ENCODE data around the gene FSCN2. TPM values are rescaled to one million over a fixed set of nuclear protein-coding genes. Genes with fewer than 3 reads are reported as not detected.
A peak's percentile ranks its signal among the peaks of the same experiment; 100 is the strongest.

The FSCN2 gene
- total RNA-seq, 1 donor = 5.1 TPM

DNA sequence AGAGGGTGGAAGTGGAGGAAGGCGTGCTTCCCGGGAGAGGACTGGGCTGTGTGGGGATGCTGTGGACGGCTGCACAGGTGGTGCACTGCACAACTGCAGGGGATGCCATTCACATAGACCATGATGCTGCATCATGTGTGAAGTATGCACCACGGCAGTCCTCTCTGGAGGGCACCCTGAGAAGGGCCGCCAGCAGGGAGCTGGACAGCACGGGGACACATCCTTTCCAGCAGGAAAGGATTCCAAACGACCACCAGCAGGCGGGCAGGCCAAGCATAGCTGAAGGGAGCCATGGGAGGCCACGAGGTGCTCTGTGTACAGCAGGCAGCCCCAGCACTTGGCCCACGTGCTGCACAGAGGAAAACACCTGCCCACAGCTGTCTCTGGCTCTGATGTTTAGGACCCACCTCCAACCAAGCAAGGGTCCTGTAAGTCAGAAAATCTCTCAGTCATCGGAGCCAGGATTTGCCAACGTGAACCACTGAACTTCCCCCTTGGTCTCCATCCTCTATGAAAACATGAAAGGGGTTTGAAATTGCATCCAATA lies 25.6 kb upstream of the FSCN2 start:
- no peak overlapping the region for H3K27ac ChIP-seq (ENCODE audit: low read depth, low read length)
- H3K4me2 ChIP-seq (ENCODE audit: insufficient read depth, low read length) = no peak overlapping the region
- no peak for DNase-seq (ENCODE audit: insufficient read length, low spot score, missing footprints)
- no peak overlapping the region for H3K4me3 ChIP-seq (ENCODE audit: insufficient read depth, low read length)
- no peaks in the 10 kb centered on the region for H3K36me3 ChIP-seq (ENCODE audit: insufficient read depth, low read length)
- peaks cover 5% of the 10 kb centered on the region for H3K27me3 ChIP-seq (ENCODE audit: insufficient read depth, low read length)
- H3K4me1 ChIP-seq (ENCODE audit: insufficient read depth, low read length) = peaks cover 4% of the 10 kb centered on the region
- peaks cover 2% of the 10 kb centered on the region for H4K20me1 ChIP-seq (ENCODE audit: insufficient read depth, low read length)
- H2AFZ ChIP-seq (ENCODE audit: low read length) = no peak overlapping the region
- H3K9me3 ChIP-seq (ENCODE audit: low read depth, low read length) = no peaks in the 10 kb centered on the region
- no peak for TF ChIP-seq CTCF (IDR thresholded peaks at IDR 0.05; ENCODE audit: extremely low read depth, low read depth, low read length)
- no peaks in the 10 kb centered on the region for H3K79me2 ChIP-seq (ENCODE audit: insufficient read depth, low read length)

DNA sequence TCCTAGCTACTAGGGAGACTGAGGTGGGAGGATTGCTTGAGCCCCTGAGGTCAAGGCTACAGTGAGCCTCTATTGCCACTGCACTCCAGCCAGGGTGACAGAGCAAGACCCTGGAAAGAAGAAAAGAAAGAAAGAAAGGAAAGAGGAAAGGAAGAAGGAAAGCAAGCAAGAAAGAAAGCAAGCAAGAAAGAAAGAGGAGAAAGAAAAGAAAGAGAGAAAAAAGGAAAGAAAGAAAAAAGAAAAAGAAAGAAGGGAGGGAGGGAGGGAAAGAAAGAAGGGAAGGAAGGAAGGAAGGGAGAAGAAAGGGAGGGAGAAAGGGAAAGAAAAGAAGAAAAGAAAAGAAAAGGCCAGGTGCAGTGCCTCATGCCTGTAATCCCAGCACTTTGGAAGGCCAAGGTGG lies 24.6 kb upstream of the FSCN2 start:
- Histone ChIP-seq H3K4me2 (ENCODE audit: insufficient read depth, low read length) (no peak overlapping the region), H3K9me3 (ENCODE audit: low read depth, low read length) (no peaks in the 10 kb centered on the region), H3K4me3 (ENCODE audit: insufficient read depth, low read length) (no peak overlapping the region), H3K4me1 (ENCODE audit: insufficient read depth, low read length) (peaks cover 4% of the 10 kb centered on the region), H3K27me3 (ENCODE audit: insufficient read depth, low read length) (peaks cover 3% of the 10 kb centered on the region), H4K20me1 (ENCODE audit: insufficient read depth, low read length) (peaks cover 8% of the 10 kb centered on the region), H3K27ac (ENCODE audit: low read depth, low read length) (no peak overlapping the region), H2AFZ (ENCODE audit: low read length) (no peak overlapping the region), H3K79me2 (ENCODE audit: insufficient read depth, low read length) (peaks cover 4% of the 10 kb centered on the region), H3K36me3 (ENCODE audit: insufficient read depth, low read length) (peaks cover 1% of the 10 kb centered on the region)
- no peak for TF ChIP-seq CTCF (IDR thresholded peaks at IDR 0.05; ENCODE audit: extremely low read depth, low read depth, low read length)
- no peak for DNase-seq (ENCODE audit: insufficient read length, low spot score, missing footprints)

DNA sequence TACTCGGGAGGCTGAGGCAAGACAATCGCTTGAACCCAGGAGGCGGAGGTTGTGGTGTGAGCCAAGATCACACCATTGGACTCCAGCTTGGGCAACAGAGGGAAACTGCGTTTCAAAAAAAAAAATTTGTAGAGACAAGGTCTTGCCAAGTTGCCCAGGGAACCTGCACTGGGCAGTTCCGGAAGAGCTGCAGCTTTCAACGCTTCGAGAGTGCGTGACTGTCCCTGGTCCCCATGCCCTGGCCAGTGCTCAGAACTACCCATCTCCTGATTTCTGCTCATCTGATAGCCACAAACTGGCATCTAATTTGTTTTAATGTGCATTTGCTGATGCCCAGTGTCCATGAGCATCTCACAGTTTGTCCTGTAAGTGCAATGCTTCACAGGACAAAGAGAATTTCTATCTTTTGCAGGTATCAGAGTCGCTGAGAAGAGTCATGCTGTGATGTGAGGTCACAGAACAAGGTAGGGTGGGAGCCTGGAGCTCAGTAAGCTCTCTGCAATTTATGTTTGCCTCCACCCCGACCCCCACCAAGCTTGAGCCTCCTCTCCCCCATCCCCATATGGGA lies 19.5 kb upstream of the FSCN2 start:
- Histone ChIP-seq H3K4me3 (ENCODE audit: insufficient read depth, low read length) (peak overlapping the region; percentile 96), H3K36me3 (ENCODE audit: insufficient read depth, low read length) (peaks cover 39% of the 10 kb centered on the region), H3K4me2 (ENCODE audit: insufficient read depth, low read length) (peak overlapping the region; percentile 99), H3K79me2 (ENCODE audit: insufficient read depth, low read length) (peaks cover 46% of the 10 kb centered on the region), H3K27me3 (ENCODE audit: insufficient read depth, low read length) (no peaks in the 10 kb centered on the region), H3K27ac (ENCODE audit: low read depth, low read length) (no peak overlapping the region), H3K4me1 (ENCODE audit: insufficient read depth, low read length) (peaks cover 10% of the 10 kb centered on the region), H2AFZ (ENCODE audit: low read length) (no peak overlapping the region), H4K20me1 (ENCODE audit: insufficient read depth, low read length) (peaks cover 45% of the 10 kb centered on the region), H3K9me3 (ENCODE audit: low read depth, low read length) (no peaks in the 10 kb centered on the region)
- DNase-seq (ENCODE audit: insufficient read length, low spot score, missing footprints) = peak; percentile 85
- no peak for TF ChIP-seq CTCF (IDR thresholded peaks at IDR 0.05; ENCODE audit: extremely low read depth, low read depth, low read length)

GRCh38 chr17:81509207-81509971 lies 18.8 kb upstream of the FSCN2 start:
- peak overlapping the region; percentile 99 for H3K4me2 ChIP-seq (ENCODE audit: insufficient read depth, low read length)
- H3K79me2 ChIP-seq (ENCODE audit: insufficient read depth, low read length) = peaks cover 46% of the 10 kb centered on the region
- peak; percentile 88 for DNase-seq (ENCODE audit: insufficient read length, low spot score, missing footprints)
- peaks cover 45% of the 10 kb centered on the region for H4K20me1 ChIP-seq (ENCODE audit: insufficient read depth, low read length)
- no peak overlapping the region for H2AFZ ChIP-seq (ENCODE audit: low read length)
- no peaks in the 10 kb centered on the region for H3K9me3 ChIP-seq (ENCODE audit: low read depth, low read length)
- peaks cover 39% of the 10 kb centered on the region for H3K36me3 ChIP-seq (ENCODE audit: insufficient read depth, low read length)
- H3K4me3 ChIP-seq (ENCODE audit: insufficient read depth, low read length) = peak overlapping the region; percentile 96
- peak overlapping the region; percentile 58 for H3K27ac ChIP-seq (ENCODE audit: low read depth, low read length)
- TF ChIP-seq CTCF (IDR thresholded peaks at IDR 0.05; ENCODE audit: extremely low read depth, low read depth, low read length) = no peak
- no peaks in the 10 kb centered on the region for H3K27me3 ChIP-seq (ENCODE audit: insufficient read depth, low read length)
- H3K4me1 ChIP-seq (ENCODE audit: insufficient read depth, low read length) = peaks cover 15% of the 10 kb centered on the region

All from osteoblast (primary cell).